HK-2 (cell line): ENCODE measurements around the gene PRLHR.
"Not testable (repeated sequence)": the region's sequence is repeated elsewhere in the genome, so short reads cannot be mapped to it uniquely, and the experiment has no call there.

Source experiments
- DNase-seq: peaks from one replicate; pipeline ENCODE4 v3.0.0-alpha.2; 2018; ENCODE audit not compliant: unreplicated experiment

PRLHR gene

GRCh38 chr10:118595598-118596425 lies at the start of gene PRLHR:
PRLHR (minus strand) TSS chr10:118595648; CDS start chr10:118595244, 404 bp downstream.
- DNase-seq, result no peak

- DNase-seq, result no peak
These were observed 46.8 kb upstream of the PRLHR start for GRCh38 chr10:118642228-118642627.

- DNase-seq, result no peak
These were observed 43.2 kb upstream of the PRLHR start for GRCh38 chr10:118638680-118639079.

GRCh38 chr10:118635674-118636402 lies 40.4 kb upstream of the PRLHR start:
- no peak for DNase-seq

GRCh38 chr10:118633786-118634185 lies 38.3 kb upstream of the PRLHR start:
- DNase-seq, result no peak

- no peak for DNase-seq
These were observed 33.8 kb upstream of the PRLHR start for GRCh38 chr10:118629211-118629610.

- no peak for DNase-seq
These were observed 32.9 kb upstream of the PRLHR start for GRCh38 chr10:118628397-118628796.

GRCh38 chr10:118626953-118627352 lies 31.5 kb upstream of the PRLHR start:
- no peak for DNase-seq

GRCh38 chr10:118625504-118625903 lies 30.1 kb upstream of the PRLHR start:
- no peak for DNase-seq

GRCh38 chr10:118624747-118625146 lies 29.3 kb upstream of the PRLHR start:
- DNase-seq, result no peak

- DNase-seq, result no peak
These were observed 26.0 kb upstream of the PRLHR start for GRCh38 chr10:118621304-118621942.

GRCh38 chr10:118613863-118614262 lies 18.4 kb upstream of the PRLHR start:
- not testable (repeated sequence) for DNase-seq

GRCh38 chr10:118610577-118610976 lies 15.1 kb upstream of the PRLHR start:
- no peak for DNase-seq

GRCh38 chr10:118607768-118608354 lies 12.4 kb upstream of the PRLHR start:
- DNase-seq, result no peak

GRCh38 chr10:118605694-118606093 lies 10.2 kb upstream of the PRLHR start:
- DNase-seq, result no peak

GRCh38 chr10:118596426-118597124 lies 1.1 kb upstream of the PRLHR start:
- no peak for DNase-seq

GRCh38 chr10:118595064-118595420 lies 406 bp downstream of the PRLHR start:
- no peak for DNase-seq

GRCh38 chr10:118594392-118595063 lies 920 bp downstream of the PRLHR start:
- DNase-seq, result no peak

GRCh38 chr10:118592675-118593330 lies 2.6 kb downstream of the PRLHR start:
- DNase-seq, result no peak

- no peak for DNase-seq
These were observed 5.1 kb downstream of the PRLHR start for GRCh38 chr10:118590334-118590733.
